Caco-2 (cell line): ENCODE measurements around the gene CCK. TPM values are rescaled to one million over a fixed set of nuclear protein-coding genes. Genes with fewer than 3 reads are reported as not detected.

ENCODE experiments used
- BruUV-seq: library from RNA; stranded (reverse); fragments of 400-500 nt; replicated peaks from 2 replicates; lab custom pipeline; 2021; lab: Mats Ljungman, UMichigan
- CTCF ChIA-PET: fragments of 300-600 bp; sonication (Branson Sonifier 250); formaldehyde crosslinking; loops from one replicate; lab custom pipeline; 2022; ENCODE audit warnings: antibody characterized with exemption; lab: Charles Lee
- POLR2A ChIA-PET: fragments of 300-600 bp; sonication (Branson Sonifier 250); formaldehyde crosslinking; loops from one replicate; lab custom pipeline; 2022; ENCODE audit warnings: antibody characterized with exemption; lab: Charles Lee
- DNase-seq, 2 experiments: peaks; one replicate each; pipeline versions ENCODE4 v3.0.0 to v3.0.0-alpha.2; 2020 to 2022
- H3K27me3 ChIP-seq: replicated peaks from 2 replicates; pipeline ENCODE4 v1.6.0; 2011; ENCODE audit warnings: low read length; ENCODE audit not compliant: control insufficient read depth, insufficient read depth
- H3K36me3 ChIP-seq: 2 replicates; pipeline ENCODE4 v1.5.1; 2011; ENCODE audit warnings: low read length; ENCODE audit not compliant: control insufficient read depth, insufficient read depth
- H3K4me1 ChIP-seq: fragments of 250-450 bp; sonication (Bioruptor Pico); 2 replicates; pipeline ENCODE4 v1.5.1; 2020; ENCODE audit warnings: mild to moderate bottlenecking
- H3K4me3 ChIP-seq: 2 replicates; pipeline ENCODE4 v1.5.1; 2011; ENCODE audit warnings: low read depth, mild to moderate bottlenecking, control low read depth, low read length
- H3K9me3 ChIP-seq: fragments of 250-450 bp; sonication (Bioruptor Pico); 2 replicates; pipeline ENCODE4 v1.5.1; 2020; ENCODE audit warnings: mild to moderate bottlenecking, moderate library complexity
- H3K27ac Mint-ChIP-seq: one replicate; pipeline ENCODE4 v1.8.0; 2022; ENCODE audit warnings: mixed read lengths; ENCODE audit not compliant: unreplicated experiment
- H3K27me3 Mint-ChIP-seq: one replicate; pipeline ENCODE4 v1.8.0; 2022; ENCODE audit warnings: mixed read lengths; ENCODE audit not compliant: insufficient read depth, unreplicated experiment
- H3K36me3 Mint-ChIP-seq: one replicate; pipeline ENCODE4 v1.8.0; 2022; ENCODE audit warnings: mild to moderate bottlenecking, mixed read lengths; ENCODE audit not compliant: insufficient read depth, unreplicated experiment
- H3K4me1 Mint-ChIP-seq: one replicate; pipeline ENCODE4 v1.8.0; 2022; ENCODE audit warnings: low read depth, mixed read lengths; ENCODE audit not compliant: unreplicated experiment
- H3K4me3 Mint-ChIP-seq: one replicate; pipeline ENCODE4 v1.8.0; 2022; ENCODE audit warnings: mild to moderate bottlenecking, moderate library complexity, mixed read lengths; ENCODE audit not compliant: unreplicated experiment
- H3K9me3 Mint-ChIP-seq: one replicate; pipeline ENCODE4 v1.8.0; 2022; ENCODE audit warnings: mixed read lengths; ENCODE audit not compliant: unreplicated experiment
- intact Hi-C: fragments of 100-400 bp; cut with micrococcal nuclease; formaldehyde crosslinking; loops from one replicate; pipeline ENCODE4 v1.10.0; 2022; ENCODE audit not compliant: unreplicated experiment
- total RNA-seq: library from RNA; stranded (reverse); gene quantifications from 2 replicates; pipeline ENCODE4 v1.2.3, GENCODE V29; 2022
- TF ChIP-seq, protein P1 (sequence below), 2 experiments: fragments of 200-600 bp in 1 of 2; IDR thresholded peaks; 1 replicate in 1 of 2; 2 replicates in 1 of 2; pipeline versions ENCODE4 v1.5.1 to v1.8.0; 2011 to 2022; ENCODE audit warnings: antibody characterized with exemption in 1 of 2, control low read depth in 1 of 2, inconsistent platforms in 1 of 2, low read depth in 1 of 2, low read length in 1 of 2, mild to moderate bottlenecking in 1 of 2, moderate library complexity in 1 of 2; ENCODE audit not compliant: insufficient read depth in 1 of 2, severe bottlenecking in 1 of 2, unreplicated experiment in 1 of 2

Gene CCK
- total RNA-seq, 1 experiment from 2014 or later, result not detected

- no peak overlapping the region for H3K4me3 Mint-ChIP-seq
These were observed 26.0 kb upstream of the CCK start for GRCh38 chr3:42292009-42292408.

DNA sequence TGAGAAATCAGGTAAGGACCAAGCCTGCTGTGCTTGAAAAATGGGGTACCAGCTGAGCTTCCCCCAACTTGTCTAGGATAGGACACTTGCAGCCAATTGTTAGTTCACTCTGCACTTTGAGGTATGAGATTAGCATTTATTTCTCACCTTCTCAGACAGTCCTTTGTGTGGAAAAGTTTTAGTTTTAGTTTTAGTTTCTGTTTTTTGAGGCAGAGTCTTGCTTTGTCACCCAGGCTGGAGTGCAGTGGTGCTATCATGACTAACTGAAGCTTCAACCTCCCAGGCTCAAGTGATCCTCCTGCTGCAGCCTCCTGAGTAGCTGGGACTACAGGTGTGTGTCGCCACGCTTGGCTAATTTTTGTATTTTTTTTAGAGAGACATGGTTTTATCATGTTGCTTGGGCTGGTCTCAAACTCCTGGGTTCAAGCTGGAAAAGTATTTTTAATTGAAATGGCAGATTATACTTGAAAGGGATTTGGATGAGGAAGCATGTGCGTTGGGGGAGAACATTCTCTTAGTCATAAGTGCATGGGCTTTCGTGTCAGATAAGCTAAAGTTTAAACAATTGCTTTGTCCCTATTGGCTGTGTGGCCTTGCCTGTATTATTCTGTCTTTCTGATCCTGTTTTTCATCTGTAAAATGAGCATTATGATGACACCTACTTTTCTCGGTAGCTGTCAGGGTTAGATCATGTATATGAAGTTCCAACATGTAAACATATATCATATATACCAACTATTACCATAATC is 25.2 kb upstream of the CCK start:
- Mint-ChIP-seq H3K27ac (no peak overlapping the region), H3K4me3 (no peak overlapping the region), H3K4me1 (no peaks in the 10 kb centered on the region), H3K27me3 (peaks cover 14% of the 10 kb centered on the region), H3K9me3 (peaks cover 7% of the 10 kb centered on the region), H3K36me3 (no peaks in the 10 kb centered on the region)
- Histone ChIP-seq H3K9me3 (no peaks in the 10 kb centered on the region), H3K27me3 (no peaks in the 10 kb centered on the region), H3K4me3 (no peak overlapping the region), H3K36me3 (no peaks in the 10 kb centered on the region), H3K4me1 (peaks cover 7% of the 10 kb centered on the region; the same call in 1 of the 2 replicates)
- BruUV-seq, result no TSS peak
- TF ChIP-seq, protein P1, sequence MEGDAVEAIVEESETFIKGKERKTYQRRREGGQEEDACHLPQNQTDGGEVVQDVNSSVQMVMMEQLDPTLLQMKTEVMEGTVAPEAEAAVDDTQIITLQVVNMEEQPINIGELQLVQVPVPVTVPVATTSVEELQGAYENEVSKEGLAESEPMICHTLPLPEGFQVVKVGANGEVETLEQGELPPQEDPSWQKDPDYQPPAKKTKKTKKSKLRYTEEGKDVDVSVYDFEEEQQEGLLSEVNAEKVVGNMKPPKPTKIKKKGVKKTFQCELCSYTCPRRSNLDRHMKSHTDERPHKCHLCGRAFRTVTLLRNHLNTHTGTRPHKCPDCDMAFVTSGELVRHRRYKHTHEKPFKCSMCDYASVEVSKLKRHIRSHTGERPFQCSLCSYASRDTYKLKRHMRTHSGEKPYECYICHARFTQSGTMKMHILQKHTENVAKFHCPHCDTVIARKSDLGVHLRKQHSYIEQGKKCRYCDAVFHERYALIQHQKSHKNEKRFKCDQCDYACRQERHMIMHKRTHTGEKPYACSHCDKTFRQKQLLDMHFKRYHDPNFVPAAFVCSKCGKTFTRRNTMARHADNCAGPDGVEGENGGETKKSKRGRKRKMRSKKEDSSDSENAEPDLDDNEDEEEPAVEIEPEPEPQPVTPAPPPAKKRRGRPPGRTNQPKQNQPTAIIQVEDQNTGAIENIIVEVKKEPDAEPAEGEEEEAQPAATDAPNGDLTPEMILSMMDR (IDR thresholded peaks at IDR 0.05; ENCODE audit: insufficient read depth in 1 of 2, low read depth in 1 of 2, low read length in 1 of 2, severe bottlenecking in 1 of 2, unreplicated experiment in 1 of 2), result no peak
- POLR2A ChIA-PET, result no interaction called here
- CTCF ChIA-PET, result no interaction called here
- intact Hi-C loops, result no loop called here
- DNase-seq, result no peak

More at GRCh38 chr3:42292009-42292408, 26.0 kb upstream of the CCK start:
- no peak for DNase-seq
- Histone ChIP-seq H3K9me3 (no peaks in the 10 kb centered on the region), H3K4me1 (peaks cover 7% of the 10 kb centered on the region; the same call in 1 of the 2 replicates), H3K27me3 (no peaks in the 10 kb centered on the region), H3K4me3 (no peak overlapping the region), H3K36me3 (no peaks in the 10 kb centered on the region)
- H3K27me3 Mint-ChIP-seq, result peaks cover 17% of the 10 kb centered on the region
- no peaks in the 10 kb centered on the region for H3K36me3 Mint-ChIP-seq
- POLR2A ChIA-PET, result no interaction called here
- H3K9me3 Mint-ChIP-seq, result peaks cover 7% of the 10 kb centered on the region
- no peak overlapping the region for H3K27ac Mint-ChIP-seq
- BruUV-seq, result no TSS peak
- intact Hi-C loops, result no loop called here
- TF ChIP-seq, protein P1 (IDR thresholded peaks at IDR 0.05; ENCODE audit: insufficient read depth in 1 of 2, low read depth in 1 of 2, low read length in 1 of 2, severe bottlenecking in 1 of 2, unreplicated experiment in 1 of 2), result no peak
- CTCF ChIA-PET, result no interaction called here
- no peaks in the 10 kb centered on the region for H3K4me1 Mint-ChIP-seq

- H3K27me3 ChIP-seq, result no peaks in the 10 kb centered on the region
- H3K9me3 Mint-ChIP-seq, result no peaks in the 10 kb centered on the region
- intact Hi-C loops, result no loop called here
- H3K9me3 ChIP-seq, result no peaks in the 10 kb centered on the region
- H3K4me1 ChIP-seq, result peaks cover 7% of the 10 kb centered on the region; the same call in 1 of the 2 replicates
- CTCF ChIA-PET, result no interaction called here
- H3K27me3 Mint-ChIP-seq, result no peaks in the 10 kb centered on the region
- H3K36me3 Mint-ChIP-seq, result no peaks in the 10 kb centered on the region
- no peak for DNase-seq
- TF ChIP-seq, protein P1 (IDR thresholded peaks at IDR 0.05; ENCODE audit: insufficient read depth in 1 of 2, low read depth in 1 of 2, low read length in 1 of 2, severe bottlenecking in 1 of 2, unreplicated experiment in 1 of 2), result no peak
- H3K4me1 Mint-ChIP-seq, result no peaks in the 10 kb centered on the region
- H3K4me3 ChIP-seq, result no peak overlapping the region
- no TSS peak for BruUV-seq
- H3K36me3 ChIP-seq, result no peaks in the 10 kb centered on the region
- H3K27ac Mint-ChIP-seq, result no peak overlapping the region
- POLR2A ChIA-PET, result no interaction called here
- no peak overlapping the region for H3K4me3 Mint-ChIP-seq
These were observed 23.0 kb upstream of the CCK start for GRCh38 chr3:42289026-42289425.
